ENCODE measurements around the gene POLR3G. TPM values are rescaled to one million over a fixed set of nuclear protein-coding genes. Genes with fewer than 3 reads are reported as not detected.

POLR3G gene
- total RNA-seq, 2 experiments from 2014 or later: 9.9 to 12.9 TPM

DNA sequence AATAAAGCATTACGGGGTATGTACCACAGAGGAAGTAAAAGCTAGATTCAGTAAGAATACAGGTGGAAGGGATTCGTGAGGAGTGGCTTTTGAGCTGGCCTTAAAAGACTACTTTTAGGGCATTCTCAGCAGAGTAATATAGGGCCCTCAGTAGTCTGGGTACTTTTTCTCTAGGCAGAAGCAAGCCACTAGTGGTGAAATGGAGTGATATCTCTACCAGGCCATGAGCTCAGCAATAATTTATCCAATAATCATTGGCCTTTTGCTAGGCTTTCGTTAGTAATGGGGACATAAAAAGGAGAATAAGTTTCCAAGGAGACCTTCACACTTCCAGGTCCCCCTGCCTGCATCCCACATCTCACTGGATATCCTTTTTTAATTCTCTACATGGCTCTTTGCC lies 1.7 kb downstream of the POLR3G start:
- POLR2A ChIA-PET: interaction anchor here (0.5 to 3.4 kb wide), 9 partner anchors 10 to 886 kb away, joined by 3 to 22 read pairs (median 5); partner anchors contain the start of genes CETN3 and LYSMD3
- H3K27ac ChIP-seq (ENCODE audit: low read depth, low read length, poor library complexity, severe bottlenecking): no peak overlapping the region
- CTCF ChIA-PET (ENCODE audit: unreplicated experiment): interaction anchor here (0.6 kb wide), 1 partner anchor 11 kb away, joined by 3 read pairs; no protein-coding TSS in a partner anchor

GRCh38 chr5:90477073-90477472 lies 2.4 kb downstream of the POLR3G start:
- intact Hi-C loops (cut with micrococcal nuclease; ENCODE audit: unreplicated experiment): no loop called here
- DNase-seq (ENCODE audit: low spot score): peak; percentile 11
- Histone ChIP-seq H3K36me3 (ENCODE audit: insufficient read depth, low read length) (no peaks in the 10 kb centered on the region), H3K4me2 (ENCODE audit: low read length) (peak overlapping the region; percentile 96), H4K20me1 (ENCODE audit: insufficient read depth, low read length) (no peaks in the 10 kb centered on the region), H3K27ac (ENCODE audit: low read depth, low read length, poor library complexity, severe bottlenecking) (no peak overlapping the region), H3K9me2 (ENCODE audit: insufficient read depth, low read length) (no peaks in the 10 kb centered on the region), H3K4me1 (ENCODE audit: insufficient read depth, low read length, poor library complexity, severe bottlenecking) (peaks cover 37% of the 10 kb centered on the region), H3K4me3 (ENCODE audit: low read depth, low read length, poor library complexity, severe bottlenecking) (no peak overlapping the region), H2AFZ (ENCODE audit: low read length) (no peak overlapping the region), H3K9me3 (ENCODE audit: low read length) (no peaks in the 10 kb centered on the region), H3K79me2 (ENCODE audit: insufficient read depth, low read depth, low read length) (peaks cover 31% of the 10 kb centered on the region)
- TF ChIP-seq EZH2phosphoT487 (IDR thresholded peaks at IDR 0.05; ENCODE audit: borderline replicate concordance, low read depth, low read length): no peak
- TF ChIP-seq CTCF (conservative IDR thresholded peaks at IDR 0.05; ENCODE audit: low read length): no peak
- BruUV-seq (replicated peaks): no TSS peak
- POLR2A ChIA-PET: interaction anchor here (1.1 to 3.4 kb wide), 7 partner anchors 9 to 73 kb away, joined by 3 to 22 read pairs (median 7); partner anchors contain the start of genes CETN3 and LYSMD3
- CTCF ChIA-PET (ENCODE audit: unreplicated experiment): no interaction called here

More for the DNA sequence above, 1.7 kb downstream of the POLR3G start:
- DNase-seq (ENCODE audit: low spot score): peak; percentile 16
- intact Hi-C loops (cut with micrococcal nuclease; ENCODE audit: unreplicated experiment): no loop called here
- Histone ChIP-seq H3K36me3 (ENCODE audit: insufficient read depth, low read length) (no peaks in the 10 kb centered on the region), H3K79me2 (ENCODE audit: insufficient read depth, low read depth, low read length) (peaks cover 38% of the 10 kb centered on the region), H2AFZ (ENCODE audit: low read length) (no peak overlapping the region), H4K20me1 (ENCODE audit: insufficient read depth, low read length) (no peaks in the 10 kb centered on the region), H3K9me2 (ENCODE audit: insufficient read depth, low read length) (no peaks in the 10 kb centered on the region), H3K4me2 (ENCODE audit: low read length) (peak overlapping the region; percentile 96), H3K9me3 (ENCODE audit: low read length) (no peaks in the 10 kb centered on the region), H3K4me3 (ENCODE audit: low read depth, low read length, poor library complexity, severe bottlenecking) (peak overlapping the region; percentile 80), H3K4me1 (ENCODE audit: insufficient read depth, low read length, poor library complexity, severe bottlenecking) (peaks cover 41% of the 10 kb centered on the region)
- 0 out of 2 replicates have a peak, but pooled peaks have one; percentile 15 for TF ChIP-seq CTCF (conservative IDR thresholded peaks at IDR 0.05; ENCODE audit: low read length)
- no peak for TF ChIP-seq EZH2phosphoT487 (IDR thresholded peaks at IDR 0.05; ENCODE audit: borderline replicate concordance, low read depth, low read length)
- BruUV-seq (replicated peaks): no TSS peak

DNA sequence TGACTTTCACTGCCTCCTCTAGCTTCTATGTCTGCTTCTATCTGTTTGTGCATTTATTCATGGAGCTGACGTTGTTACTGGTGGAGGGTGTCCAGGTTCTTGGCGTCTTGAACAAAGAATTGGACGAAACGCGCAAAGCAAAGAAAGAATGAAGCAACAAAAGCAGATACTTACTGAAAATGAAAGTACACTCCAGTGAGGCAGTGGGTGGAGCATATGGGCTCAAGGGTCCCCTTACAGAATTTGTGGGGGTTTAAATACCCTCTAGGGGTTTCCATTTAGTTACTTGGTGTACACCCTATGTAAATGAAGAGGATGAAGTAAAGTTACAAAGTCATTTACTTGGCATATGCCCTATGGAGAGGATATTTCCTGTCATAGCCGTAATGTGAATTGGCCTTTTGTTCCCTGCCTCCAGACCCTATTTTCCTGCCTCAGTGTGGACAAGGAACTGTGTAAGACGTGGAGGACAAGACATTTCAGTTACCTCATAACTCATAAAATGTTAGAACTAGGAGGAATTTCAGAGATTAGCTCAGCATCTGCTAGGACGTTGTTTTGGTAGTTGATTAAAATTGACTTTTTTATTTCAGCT lies 3.1 kb downstream of the POLR3G start:
- ChIA-PET POLR2A (interaction anchor here (0.6 to 3.4 kb wide), 6 partner anchors 9 to 903 kb away, joined by 3 to 22 read pairs (median 7); partner anchors contain the start of gene CETN3), CTCF (ENCODE audit: unreplicated experiment) (no interaction called here)
- DNase-seq (ENCODE audit: low spot score): no peak
- no peaks in the 10 kb centered on the region for H4K20me1 ChIP-seq (ENCODE audit: insufficient read depth, low read length)
- H3K4me1 ChIP-seq (ENCODE audit: insufficient read depth, low read length, poor library complexity, severe bottlenecking): peaks cover 30% of the 10 kb centered on the region
- no peaks in the 10 kb centered on the region for H3K9me3 ChIP-seq (ENCODE audit: low read length)
- no peak overlapping the region for H3K4me3 ChIP-seq (ENCODE audit: low read depth, low read length, poor library complexity, severe bottlenecking)
- H3K4me2 ChIP-seq (ENCODE audit: low read length): peak overlapping the region; percentile 96; the same call in 1 of the 2 replicates
- H3K36me3 ChIP-seq (ENCODE audit: insufficient read depth, low read length): no peaks in the 10 kb centered on the region
- TF ChIP-seq CTCF (conservative IDR thresholded peaks at IDR 0.05; ENCODE audit: low read length) (no peak), EZH2phosphoT487 (IDR thresholded peaks at IDR 0.05; ENCODE audit: borderline replicate concordance, low read depth, low read length) (no peak)
- H3K27ac ChIP-seq (ENCODE audit: low read depth, low read length, poor library complexity, severe bottlenecking): no peak overlapping the region
- no peak overlapping the region for H2AFZ ChIP-seq (ENCODE audit: low read length)
- no peaks in the 10 kb centered on the region for H3K9me2 ChIP-seq (ENCODE audit: insufficient read depth, low read length)
- H3K79me2 ChIP-seq (ENCODE audit: insufficient read depth, low read depth, low read length): peaks cover 25% of the 10 kb centered on the region
- intact Hi-C loops (cut with micrococcal nuclease; ENCODE audit: unreplicated experiment): no loop called here
- no TSS peak for BruUV-seq (replicated peaks)
